ENCODE results near the gene LPP.
"Not testable (repeated sequence)": the region's sequence is repeated elsewhere in the genome, so short reads cannot be mapped to it uniquely, and the experiment has no call there.

Gene LPP

GRCh38 chr3:188154014-188154808 is at the start of gene LPP:
LPP (plus strand) TSS chr3:188154157; CDS start chr3:188406121, 251,964 bp downstream.
- DNase-seq: peak; percentile 87

- no peak for DNase-seq
These were observed 48.0 kb upstream of the LPP start for GRCh38 chr3:188106006-188106405.

- DNase-seq: no peak
These were observed 47.5 kb upstream of the LPP start for GRCh38 chr3:188106454-188106853.

GRCh38 chr3:188106887-188107830 is 46.8 kb upstream of the LPP start:
- DNase-seq: no peak

GRCh38 chr3:188108703-188109412 is 45.1 kb upstream of the LPP start:
- DNase-seq: no peak

- no peak for DNase-seq
These were observed 42.9 kb upstream of the LPP start for GRCh38 chr3:188111002-188111584.

- DNase-seq: no peak
These were observed 40.2 kb upstream of the LPP start for GRCh38 chr3:188113756-188114155.

GRCh38 chr3:188119846-188120245 is 34.1 kb upstream of the LPP start:
- no peak for DNase-seq

GRCh38 chr3:188122571-188123169 is 31.3 kb upstream of the LPP start:
- no peak for DNase-seq

- DNase-seq: no peak
These were observed 30.6 kb upstream of the LPP start for GRCh38 chr3:188123170-188123905.

GRCh38 chr3:188124184-188124583 is 29.8 kb upstream of the LPP start:
- no peak for DNase-seq

- DNase-seq: no peak
These were observed 28.9 kb upstream of the LPP start for GRCh38 chr3:188125076-188125475.

- no peak for DNase-seq
These were observed 27.7 kb upstream of the LPP start for GRCh38 chr3:188126276-188126675.

- no peak for DNase-seq
These were observed 27.0 kb upstream of the LPP start for GRCh38 chr3:188126934-188127333.

- DNase-seq: no peak
These were observed 25.1 kb upstream of the LPP start for GRCh38 chr3:188128905-188129304.

GRCh38 chr3:188131023-188131422 is 22.9 kb upstream of the LPP start:
- not testable (repeated sequence) for DNase-seq

GRCh38 chr3:188133219-188133618 is 20.7 kb upstream of the LPP start:
- DNase-seq: no peak

GRCh38 chr3:188133646-188134045 is 20.3 kb upstream of the LPP start:
- DNase-seq: no peak

- no peak for DNase-seq
These were observed 19.9 kb upstream of the LPP start for GRCh38 chr3:188134079-188134478.

GRCh38 chr3:188134856-188135255 is 19.1 kb upstream of the LPP start:
- no peak for DNase-seq

GRCh38 chr3:188135271-188135670 is 18.7 kb upstream of the LPP start:
- DNase-seq: no peak

GRCh38 chr3:188137051-188137450 is 16.9 kb upstream of the LPP start:
- no peak for DNase-seq

All from left hindlimb (tissue), 1 donor.